ENCODE measurements around the gene PLXNB1.

Gene PLXNB1

DNA sequence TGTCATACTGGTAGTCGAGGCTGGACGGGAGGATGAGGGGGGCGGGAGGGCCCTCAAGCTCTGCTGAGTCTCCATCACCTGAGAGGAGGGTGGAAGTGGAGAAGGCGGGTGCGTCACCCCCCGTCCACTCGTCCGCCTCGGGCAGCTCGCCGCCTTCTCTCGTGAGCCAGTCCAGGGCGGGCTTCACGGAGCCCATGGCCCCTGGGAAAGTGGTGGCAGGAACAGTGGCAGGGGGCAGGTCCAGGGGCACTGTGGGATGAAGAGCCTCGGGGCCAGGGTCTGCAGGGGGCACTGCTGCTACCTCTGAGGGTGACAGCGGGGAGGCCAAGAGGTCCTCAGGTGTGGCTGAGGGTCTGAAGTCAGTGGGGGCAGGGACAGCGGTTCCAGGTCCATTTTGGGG is 10.3 kb downstream of the PLXNB1 start:
- no peak for DNase-seq (ENCODE audit: low read depth, low spot score)

DNA sequence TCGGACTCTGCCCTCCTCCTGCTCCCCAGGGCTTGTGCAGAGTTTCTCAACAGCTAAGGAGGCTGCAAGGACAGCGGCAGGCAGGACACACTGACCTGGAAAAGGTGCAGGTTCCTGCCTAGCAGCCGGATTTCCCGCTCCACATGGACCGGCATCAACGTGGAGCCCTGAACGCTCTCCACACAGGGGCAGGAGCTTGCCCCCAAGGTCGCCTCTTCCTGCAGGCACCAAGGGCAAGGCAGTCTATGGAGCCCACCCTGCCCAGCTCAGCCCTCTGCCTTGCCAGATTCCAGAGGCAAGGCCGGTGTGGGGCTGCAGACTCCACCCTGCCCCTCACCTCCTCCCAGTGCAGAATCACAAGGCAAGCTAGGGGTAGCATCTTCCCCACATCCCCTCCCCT is 10.7 kb downstream of the PLXNB1 start:
- DNase-seq (ENCODE audit: low read depth, low spot score) = no peak

DNA sequence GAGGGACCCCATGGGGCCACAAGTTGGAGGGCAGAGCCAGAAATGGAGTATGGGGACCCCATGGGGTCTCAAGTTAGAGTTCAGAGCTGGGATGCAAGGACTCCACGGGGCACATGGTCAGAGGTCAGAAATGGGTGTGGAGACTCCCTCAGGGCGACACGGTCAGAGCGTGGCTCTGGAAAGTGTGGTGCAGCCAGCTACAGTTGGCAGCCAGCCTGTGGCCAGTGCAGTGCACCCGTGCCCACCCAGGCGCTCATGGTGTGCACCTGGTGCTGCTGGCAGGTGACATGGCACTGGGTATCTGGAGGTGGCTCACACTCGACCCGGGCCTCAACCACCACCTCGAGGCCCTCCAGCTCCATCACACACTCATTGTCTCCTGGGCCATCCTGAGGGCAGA is 11.2 kb downstream of the PLXNB1 start:
- DNase-seq (ENCODE audit: low read depth, low spot score) = no peak

DNA sequence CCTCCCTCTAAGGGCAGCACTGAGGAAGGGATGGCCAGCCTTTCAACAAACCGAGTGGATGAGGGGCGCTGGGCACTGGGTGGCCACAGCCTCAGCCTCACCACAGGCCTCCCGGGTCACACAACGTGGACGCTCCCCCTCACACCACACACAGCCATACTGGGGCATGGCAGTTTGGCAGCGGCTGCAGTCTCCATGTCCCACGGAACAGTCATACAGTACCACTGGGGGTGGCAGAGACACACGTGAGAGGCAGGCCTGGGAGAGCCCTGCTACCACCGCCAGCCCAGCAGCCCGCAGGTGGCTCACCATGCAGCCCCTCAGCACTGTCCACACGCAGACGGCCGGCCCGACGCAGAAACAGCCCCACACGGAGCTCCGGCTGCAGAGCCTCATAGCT is 11.7 kb downstream of the PLXNB1 start:
- no peak for DNase-seq (ENCODE audit: low read depth, low spot score)

DNA sequence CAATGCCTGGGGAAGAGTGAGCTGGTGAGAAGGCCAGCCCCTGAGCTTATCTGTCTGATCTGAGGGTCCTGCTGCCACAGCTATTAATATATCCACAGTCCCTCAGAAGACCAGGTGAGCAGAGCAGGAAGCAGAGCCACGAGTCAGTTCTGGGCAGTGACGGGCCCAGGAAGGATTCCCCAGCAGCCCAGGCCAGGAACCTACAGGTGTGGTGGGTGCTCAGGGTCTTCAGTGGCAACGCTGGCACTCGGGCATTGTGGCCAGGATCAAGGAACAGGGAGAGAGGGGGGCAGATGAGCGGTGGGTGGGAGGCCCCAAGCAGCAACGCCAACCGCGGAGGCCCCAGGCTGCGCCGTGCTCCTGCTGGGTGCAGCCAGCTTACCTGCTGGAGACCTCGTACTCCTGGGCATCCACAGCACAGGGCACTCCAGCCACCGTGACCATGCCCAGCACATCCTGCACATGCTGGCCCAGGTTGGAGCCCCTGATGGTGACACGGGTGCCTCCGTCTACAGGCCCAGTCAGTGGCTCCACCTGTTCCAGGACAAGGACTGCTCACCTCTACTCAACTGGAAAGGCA is 12.3 kb downstream of the PLXNB1 start:
- no peak for DNase-seq (ENCODE audit: low read depth, low spot score)

DNA sequence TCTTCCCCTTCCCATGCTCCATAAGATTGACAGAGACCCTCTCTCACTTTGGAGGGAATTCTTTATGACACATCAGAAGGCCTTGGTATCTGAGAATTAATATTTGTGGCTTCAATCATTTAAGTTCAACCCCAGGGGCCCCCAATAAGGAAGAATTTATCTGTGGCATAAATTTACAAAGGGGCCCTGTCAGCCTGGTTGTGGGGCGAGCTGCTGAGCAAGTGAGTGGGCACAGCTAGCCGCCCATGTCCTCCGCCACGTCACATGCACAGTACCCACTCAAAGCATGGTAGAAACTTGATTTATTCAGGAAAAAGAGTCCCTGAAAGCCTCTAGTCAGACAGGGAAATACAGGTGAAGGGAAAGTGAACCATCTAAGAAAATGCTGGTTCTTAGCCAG is 13.3 kb downstream of the PLXNB1 start:
- DNase-seq (ENCODE audit: low read depth, low spot score) = no peak

DNA sequence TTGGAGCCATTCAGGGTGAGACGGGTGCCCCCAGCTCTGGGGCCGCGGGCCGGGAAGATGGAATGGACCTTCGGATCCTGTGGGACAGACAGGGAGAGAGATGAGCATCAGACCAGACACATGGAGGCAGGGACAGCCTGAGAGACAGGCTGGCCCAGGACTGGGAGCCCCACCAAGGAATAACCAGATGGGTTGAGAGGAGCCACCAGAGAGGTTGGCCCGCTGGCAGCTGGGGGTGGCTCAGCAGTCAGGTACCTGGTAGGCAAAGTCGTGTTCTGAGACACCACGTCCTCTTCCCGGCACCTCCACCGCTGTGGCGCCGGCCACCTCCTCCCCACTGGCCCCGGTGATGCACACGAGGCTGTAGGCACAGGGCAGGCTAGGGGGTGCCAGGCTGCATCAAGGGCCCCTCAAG is 13.8 kb downstream of the PLXNB1 start:
- DNase-seq (ENCODE audit: low read depth, low spot score) = no peak

DNA sequence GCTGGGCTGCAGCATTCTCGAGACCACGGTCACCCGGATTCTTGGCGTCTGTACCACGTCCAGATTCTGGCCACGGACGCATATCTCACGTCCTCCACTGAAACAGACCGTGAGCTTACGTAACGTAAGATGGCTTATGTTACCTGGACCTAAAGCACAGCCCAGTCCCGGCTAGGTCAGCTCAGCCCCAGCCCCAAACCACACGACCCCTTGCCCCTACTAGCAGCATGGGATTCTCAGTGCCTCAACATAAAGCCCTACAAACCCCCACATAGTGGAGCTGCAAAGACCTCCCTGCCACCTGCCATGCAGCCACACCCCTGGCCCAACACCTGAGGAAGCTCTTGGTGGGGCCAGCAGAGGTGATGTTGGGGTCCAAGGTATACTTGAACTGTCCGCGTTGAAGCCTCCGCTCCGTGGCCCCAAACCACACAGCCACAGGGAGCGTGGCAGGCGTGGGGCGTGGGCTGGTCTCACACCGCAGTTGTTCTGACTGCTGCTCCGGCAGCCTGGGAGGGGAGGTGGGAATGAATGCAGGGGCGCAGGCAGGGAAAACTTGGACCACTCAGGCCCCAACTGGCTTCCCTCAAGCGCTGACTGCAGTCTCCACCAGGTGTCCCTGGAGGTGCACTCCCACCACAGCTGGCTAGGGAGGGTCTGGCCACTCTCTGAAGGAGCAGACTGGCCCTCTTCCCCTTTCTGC is 14.5 kb downstream of the PLXNB1 start:
- no peak for DNase-seq (ENCODE audit: low read depth, low spot score)

DNA sequence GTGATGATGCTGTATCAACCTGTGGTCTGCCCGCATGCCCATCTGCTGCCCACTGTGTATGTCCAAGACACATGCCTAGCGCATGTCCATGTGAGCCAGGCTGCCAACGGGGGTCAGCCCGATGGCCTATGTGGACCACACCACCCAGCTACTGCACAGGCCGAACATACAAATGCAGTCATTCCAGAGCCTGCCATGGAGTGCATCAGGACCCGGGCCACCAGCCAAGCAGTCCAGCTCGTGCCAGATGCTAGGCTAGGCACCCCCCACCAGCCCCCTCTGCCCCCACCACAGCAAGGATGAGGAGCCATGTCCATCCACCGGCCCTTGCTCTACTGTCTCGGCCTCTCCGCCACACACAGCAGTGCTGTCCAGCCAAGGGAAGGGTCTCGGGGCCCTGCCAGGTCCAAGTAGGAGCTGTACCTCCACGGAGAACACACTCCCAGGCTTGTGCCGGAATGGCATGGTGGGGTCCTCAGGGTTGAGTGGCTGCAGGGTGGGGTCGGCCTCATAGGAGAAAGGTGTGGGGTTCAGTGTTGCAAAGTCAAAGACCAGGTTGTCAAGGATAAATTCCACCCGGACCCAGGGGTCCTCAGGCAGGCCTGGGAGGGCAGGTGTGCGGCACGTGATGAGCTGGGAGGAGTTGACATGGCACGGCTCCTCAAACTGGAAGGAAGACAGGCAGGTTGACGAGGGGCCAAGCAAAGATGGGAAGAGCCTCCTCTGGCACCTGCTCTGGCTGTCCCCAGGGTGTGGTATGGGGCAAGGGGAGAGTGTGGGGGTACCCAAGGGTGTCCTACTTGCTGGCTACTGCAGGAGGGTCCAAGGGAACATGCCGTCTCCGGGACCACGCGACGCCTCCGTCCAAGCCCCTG is 15.3 kb downstream of the PLXNB1 start:
- no peak for DNase-seq (ENCODE audit: low read depth, low spot score)

DNA sequence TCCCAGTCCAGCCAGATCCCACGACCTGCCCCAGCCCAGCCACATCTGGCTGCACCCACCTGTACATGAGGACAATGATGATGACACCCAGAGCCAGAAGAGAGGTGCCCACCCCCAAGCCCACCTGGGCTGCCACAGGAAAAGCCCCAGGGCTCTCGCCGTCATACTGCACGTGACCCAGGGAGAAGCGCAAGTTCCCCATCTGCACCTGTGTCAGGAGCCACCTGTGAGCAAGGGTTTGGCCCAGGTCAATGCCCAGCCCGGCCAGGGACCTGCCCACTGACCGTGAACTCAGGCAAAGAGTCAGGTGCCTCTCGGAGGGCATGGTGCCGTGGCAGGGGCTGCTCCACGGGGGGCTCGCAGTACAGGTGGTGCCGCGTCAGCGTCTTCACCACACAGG is 16.3 kb downstream of the PLXNB1 start:
- DNase-seq (ENCODE audit: low read depth, low spot score) = no peak

DNA sequence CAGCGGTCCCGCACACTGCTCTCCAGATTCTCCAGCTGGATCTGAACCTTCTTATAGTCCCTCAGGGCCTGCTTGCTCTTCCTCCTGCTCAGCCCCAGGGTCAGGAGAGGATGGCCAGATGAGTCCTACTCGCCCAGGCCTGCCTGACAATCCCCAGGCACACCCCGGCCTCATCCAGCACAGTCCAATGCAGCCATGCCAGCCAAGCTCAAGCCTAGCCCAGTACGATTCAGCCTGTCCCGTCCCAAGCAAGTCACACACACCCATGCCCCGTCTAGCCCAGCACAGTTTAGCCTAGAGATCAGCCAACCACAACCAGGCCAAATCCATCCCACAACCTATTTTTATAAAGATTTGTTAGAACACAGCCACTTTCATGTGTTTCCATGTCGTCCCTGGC is 16.8 kb downstream of the PLXNB1 start:
- DNase-seq (ENCODE audit: low read depth, low spot score) = no peak

DNA sequence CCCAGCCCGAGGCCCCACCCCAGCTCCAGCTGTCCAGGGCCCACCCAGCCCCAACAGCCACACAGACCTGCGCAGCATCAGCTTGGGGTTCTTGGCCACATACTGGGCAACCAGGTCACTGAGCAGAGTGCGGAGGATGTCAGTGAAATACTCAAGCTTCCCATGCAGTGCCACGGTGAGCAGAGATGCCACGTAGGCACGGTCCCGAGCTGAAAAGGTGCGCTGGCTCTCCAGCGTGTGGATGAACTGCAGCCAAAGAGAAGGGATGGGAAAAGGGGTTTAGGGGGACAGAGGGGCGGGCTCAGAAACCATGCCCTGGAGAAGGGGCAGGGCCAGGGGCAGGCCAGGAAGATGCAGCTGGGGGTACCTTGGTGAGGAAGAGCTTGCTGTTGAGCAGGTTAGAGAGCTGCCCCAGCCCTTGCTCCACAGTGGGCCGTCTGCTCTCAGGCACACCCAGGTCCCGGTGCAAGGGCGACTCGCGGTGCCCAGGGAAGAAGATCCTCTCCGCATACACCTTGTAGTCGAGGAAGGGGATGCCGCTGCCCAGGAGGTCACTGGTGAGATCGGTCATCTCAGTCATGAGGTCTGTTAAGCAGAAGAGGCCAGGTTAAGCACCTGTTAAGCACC is 17.4 kb downstream of the PLXNB1 start:
- DNase-seq (ENCODE audit: low read depth, low spot score) = no peak

DNA sequence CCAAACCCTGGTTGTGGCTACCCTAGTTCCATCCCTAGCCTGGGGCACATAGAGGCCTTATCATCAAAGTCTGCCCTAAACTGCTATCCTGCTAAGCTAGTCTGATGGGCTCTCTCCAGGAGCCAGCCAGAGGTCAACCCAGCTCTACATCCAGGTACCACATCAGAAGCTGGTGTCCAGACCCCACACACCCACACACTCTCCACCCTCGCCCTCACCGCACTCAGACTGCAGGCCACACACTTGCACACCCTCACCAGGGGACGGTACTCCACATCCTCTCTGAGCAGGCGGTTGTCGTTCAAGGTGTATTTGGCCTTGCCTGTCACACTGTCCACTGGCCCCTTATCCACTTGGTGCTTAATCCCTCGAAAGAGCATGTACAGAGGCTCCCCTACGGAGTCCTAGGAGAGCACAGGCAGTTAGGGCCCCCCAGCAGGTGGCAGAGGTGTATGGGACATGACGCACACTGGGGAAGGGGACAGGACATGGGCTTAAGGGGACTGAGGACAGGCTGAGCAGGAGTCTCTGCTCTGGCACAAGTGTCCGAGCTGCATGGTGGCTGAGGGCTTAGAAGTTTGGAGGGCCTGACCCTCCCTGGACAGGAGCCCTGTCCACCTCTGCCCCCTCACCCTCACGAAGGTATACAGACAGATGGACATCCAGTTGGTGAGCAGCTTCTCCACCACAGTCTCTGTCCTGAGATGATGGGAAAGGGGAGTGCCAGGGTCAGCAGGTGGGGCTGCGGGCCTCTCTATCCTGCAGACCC is 18.1 kb downstream of the PLXNB1 start:
- no peak for DNase-seq (ENCODE audit: low read depth, low spot score)

DNA sequence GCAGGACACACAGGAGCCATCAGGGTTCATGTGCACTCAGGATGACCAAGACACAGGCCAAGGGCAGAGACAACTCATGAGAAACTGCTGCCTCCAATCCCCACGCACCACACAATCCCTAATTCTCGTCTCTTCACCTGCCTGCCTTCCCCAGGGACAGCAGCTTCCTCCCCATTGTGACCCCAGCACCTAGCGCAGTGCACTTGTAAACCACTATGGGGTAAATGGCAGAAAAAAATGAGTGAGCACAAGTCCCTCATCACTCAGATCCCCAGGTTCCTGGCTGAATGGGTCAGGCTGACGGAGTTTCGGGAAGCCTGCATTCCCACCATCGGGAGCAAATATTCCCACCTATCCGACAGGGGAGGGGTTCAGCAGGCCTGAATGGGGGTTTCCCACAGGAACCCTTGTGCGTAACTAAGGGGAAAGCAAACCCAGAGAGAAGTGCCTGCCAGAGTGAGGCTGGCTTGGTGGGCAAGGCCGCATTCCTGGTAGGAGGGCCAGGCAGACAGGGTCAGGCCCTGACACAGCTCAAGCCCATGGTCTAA is 18.8 kb downstream of the PLXNB1 start:
- DNase-seq (ENCODE audit: low read depth, low spot score) = no peak

DNA sequence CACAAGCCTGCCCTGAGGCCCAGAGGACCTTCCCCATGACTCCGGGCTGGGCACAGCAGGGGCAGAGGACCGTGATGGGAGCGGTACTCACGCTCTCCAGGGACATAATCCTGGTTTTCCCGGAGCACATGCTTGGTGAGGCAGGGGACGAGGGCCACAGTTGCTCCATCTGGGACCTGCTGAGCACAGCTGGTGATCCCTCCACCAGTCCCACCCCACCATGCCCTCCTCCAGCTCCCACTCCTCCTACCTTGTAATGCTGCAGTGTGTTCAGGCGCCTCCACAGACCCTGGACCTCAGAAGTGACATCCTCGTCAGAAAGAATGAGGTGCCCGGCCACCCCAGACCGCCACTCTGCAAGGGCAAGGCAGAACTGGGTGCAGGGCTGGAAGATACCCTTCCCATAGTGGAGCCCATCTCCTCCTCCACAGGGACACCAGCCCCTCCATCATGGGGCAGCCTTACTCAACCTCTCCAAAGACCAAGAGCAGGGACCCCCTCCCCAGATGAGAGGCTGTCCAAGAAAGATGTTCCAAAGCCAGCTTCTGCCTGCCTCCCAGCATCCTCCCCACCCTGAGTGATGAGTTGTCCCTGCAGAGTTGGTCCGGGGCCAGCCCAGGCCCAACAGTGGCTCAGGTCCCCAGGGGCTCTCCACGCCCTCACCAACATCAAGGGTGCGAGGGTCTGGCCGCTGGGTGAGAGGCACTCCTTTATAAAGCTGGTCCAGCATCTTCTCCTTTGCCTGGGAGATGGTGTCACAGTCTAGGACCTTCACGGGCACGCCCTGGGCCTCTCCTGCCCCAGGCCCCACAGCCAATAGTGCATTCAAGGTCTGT is 19.5 kb downstream of the PLXNB1 start:
- DNase-seq (ENCODE audit: low read depth, low spot score) = no peak

DNA sequence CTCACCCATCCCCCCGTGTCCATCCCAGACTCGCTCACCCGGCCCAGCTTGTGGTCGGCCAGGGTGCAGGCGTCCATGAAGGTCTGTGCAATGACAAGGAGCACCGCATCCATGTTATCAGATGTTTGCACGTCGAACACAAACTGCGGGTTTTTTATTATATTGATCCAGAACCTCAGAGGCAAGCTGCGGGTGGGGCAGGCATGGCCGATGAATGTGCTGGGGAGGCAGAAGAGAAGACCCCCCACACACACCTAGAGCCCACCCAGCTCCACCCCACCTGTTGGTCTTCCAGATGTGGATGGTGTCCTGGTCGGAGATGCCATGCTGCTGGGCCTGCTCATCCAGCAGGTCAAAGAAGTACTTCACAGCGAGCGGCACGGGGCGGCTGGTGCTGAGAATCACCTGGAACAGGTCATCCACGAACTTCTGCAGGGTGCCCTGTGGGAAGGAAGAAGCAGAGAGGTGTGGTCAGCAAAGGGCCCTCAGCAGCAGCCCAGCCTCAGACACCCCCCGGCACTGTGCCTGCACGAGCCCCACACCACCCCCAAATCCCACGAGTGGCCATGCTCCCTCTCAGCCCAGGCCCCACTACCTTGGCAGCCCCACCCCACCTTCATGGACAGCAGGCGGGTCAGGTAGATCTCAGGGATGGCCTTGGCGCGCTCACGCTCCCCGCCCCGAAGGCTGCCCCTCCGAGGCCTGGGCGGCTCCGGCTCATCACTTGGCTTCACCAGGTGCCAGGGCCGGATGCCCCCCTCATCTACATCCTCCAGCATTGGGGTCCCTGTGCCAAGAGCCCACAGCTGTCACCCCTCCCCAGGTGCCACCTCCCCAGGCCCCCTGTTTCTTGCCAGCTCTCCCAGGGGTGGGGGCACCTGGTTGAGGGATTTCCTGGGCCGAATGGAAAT is 20.3 kb downstream of the PLXNB1 start:
- DNase-seq (ENCODE audit: low read depth, low spot score) = no peak

DNA sequence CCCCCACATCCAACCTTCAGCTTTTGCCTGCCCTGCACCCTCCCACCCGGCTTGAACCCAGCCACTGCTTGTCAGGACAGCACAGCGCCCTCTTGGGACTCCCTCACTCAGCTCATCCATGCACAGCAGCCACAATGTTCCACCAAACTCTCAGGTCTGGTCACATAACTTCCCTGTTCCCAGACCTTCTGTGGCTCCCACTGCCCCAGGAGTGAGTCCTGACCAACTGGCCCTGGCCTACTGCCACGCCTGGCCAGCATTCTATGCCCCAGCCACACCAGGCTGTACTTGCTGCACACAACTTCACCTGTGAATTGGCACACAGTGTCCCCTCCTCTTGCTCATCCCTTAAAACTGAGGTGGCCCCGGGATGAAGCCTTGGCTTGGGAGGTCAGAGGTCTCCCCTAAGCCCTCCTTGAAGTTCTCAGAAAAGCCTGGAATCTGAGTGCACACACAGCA is 21.0 kb downstream of the PLXNB1 start:
- no peak for DNase-seq (ENCODE audit: low read depth, low spot score)

DNA sequence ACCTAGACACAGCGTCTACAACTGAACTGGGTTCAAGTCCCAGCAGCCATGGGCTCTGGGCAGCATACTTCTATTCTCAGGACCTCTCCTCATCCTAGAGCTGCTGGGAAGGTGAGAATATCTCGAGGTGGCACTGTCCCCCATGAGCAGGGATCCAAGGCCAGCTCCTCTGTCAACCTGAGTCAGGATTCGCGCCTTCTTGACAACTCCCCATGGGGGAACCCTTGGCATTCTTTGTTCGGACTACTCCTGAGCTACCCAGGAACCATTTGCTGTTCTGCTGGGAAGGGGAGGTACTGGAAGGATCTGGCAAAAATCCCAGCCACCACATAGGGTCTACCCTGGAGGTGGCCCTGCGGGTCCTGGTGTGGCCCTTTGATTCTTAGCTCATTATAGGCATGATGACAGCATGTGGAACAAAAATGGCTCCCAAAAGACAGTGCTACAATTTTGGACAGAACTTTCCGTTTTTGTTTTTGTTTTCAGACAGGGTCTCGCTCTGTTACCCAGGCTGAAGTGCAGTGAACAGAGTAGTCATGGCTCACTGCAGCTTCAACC is 22.3 kb downstream of the PLXNB1 start:
- DNase-seq (ENCODE audit: low read depth, low spot score) = no peak
